Esophagus mucosa (tissue), 1 donor: ENCODE results near the gene DKKL1. TPM values are rescaled to one million over a fixed set of nuclear protein-coding genes. Genes with fewer than 3 reads are reported as not detected.
"Not testable (repeated sequence)": the region's sequence is repeated elsewhere in the genome, so short reads cannot be mapped to it uniquely, and the experiment has no call there.

Experiments used
- ATAC-seq: fragments of 200-7000 bp; cut with Tn5 transposase; one replicate; pipeline ENCODE4 v1.9.1; 2020
- total RNA-seq: library from RNA; stranded (reverse); gene quantifications from one replicate; pipeline ENCODE4 v1.2.4, GENCODE V29; 2023
- donor health status: DM: yes; HTN: yes; CAD: no.

Gene DKKL1
- total RNA-seq, 1 donor from 2014 or later = 0.24 TPM

DNA sequence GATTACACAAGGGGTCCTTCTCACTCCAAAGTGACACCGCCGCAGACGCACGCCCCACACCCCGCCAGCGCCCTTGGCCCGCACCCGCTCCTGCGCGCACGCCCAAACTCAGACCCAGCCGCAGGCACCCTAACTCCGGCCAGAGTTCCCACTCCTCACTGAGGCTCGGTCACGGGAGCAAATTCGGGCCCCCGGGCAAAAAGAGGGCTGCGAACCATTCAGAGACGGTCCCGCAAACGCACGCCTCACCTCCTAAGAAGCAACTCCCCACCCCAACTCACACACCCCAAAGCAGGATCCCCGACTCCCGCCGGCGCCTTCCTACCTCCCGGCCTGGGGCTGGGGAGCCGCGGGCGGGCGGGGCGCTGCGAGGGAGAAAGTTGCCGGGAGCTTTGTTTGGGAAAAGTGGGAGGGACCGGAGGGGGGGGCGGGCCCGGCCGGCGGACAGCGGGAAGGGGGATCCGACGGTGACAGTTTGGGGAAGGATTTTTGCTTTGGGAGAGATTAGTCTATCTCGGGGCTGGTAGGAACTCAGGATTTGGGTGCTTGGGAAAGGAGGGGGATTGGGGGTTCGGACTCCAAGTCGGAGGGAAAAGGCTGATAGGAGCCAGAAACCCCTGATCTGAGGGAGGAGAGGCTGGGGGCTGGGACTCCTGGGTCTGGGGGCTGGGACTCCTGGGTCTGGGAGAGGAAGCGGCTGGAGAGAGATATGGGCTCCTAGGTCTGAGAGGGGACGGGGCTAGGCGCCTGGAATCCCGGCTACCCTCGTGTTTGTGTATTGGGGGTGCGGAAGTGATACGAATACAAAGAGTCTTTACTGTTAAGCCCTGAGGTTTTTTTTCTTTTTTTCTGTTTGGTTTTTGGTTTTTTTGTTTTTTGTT is 1.4 kb upstream of the DKKL1 start, which contains the start of gene TEAD2:
TEAD2 (minus strand) TSS at position 369 of the 881 bp plus-strand sequence. CDS start 2,341 bp downstream, outside the sequence.
- ATAC-seq = no peak

DNA sequence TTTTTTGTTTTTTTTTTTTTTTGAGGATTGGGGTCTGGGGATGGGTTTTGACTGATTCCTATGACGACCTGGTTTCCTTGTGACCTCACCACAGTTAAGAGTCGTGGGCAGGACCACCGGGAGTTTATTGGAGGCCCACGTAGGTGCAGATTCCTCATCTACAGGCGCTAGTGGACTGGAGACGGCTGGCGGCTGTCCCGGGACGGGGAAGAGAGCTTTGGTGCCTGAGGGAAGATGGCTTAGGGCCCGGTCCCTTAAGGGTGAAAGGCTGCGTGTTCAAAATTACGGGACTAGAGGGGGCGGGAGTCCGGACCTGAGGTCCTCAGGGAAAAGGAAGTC is 779 bp upstream of the DKKL1 start:
- ATAC-seq = no peak

DNA sequence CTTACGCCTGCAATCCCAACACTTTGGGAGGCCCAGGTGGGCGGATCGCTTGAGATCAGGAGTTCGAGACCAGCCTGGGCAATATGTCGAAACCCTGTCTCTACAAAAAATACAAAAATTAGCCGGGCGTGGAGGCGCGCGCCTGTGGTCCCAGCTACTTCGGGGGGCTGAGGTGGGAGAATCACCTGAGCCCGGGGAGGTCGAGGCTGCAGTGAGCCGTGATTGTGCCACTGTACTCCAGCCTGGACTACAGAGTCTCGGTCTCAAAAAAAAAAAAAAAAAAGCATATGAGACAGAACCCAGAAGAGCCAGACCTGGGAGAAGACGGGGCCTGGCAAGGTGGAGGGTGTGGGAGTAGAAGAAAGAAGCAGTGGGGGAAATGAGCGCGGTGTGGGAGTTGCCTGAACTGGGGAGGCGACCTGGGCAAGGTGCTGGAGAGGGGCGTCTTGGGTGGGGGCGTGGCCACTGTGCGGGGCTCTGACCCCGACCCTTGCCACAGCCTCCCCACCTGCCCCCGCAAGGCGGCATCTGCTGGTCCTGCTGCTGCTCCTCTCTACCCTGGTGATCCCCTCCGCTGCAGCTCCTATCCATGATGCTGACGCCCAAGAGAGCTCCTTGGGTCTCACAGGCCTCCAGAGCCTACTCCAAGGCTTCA is 533 bp downstream of the DKKL1 start:
- no peak for ATAC-seq

DNA sequence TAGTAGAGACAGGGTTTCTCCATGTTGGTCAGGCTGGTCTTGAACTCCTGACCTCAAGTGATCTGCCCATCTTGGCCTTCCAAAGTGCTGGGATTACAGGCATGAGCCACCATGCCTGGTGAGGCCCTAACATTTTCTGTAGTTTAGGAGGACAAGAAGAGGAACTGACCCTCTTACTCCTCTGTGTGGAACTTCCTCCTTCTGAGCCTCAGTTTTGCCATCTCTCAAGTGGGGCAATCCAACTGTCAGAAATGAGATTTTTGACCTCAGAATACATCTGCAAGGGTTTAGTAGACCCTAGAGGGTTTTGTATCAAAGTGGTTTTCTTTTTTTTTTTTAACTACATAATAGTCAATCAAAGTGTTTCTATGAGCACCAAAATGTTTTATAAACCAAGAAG is 2.4 kb downstream of the DKKL1 start:
- no peak for ATAC-seq

DNA sequence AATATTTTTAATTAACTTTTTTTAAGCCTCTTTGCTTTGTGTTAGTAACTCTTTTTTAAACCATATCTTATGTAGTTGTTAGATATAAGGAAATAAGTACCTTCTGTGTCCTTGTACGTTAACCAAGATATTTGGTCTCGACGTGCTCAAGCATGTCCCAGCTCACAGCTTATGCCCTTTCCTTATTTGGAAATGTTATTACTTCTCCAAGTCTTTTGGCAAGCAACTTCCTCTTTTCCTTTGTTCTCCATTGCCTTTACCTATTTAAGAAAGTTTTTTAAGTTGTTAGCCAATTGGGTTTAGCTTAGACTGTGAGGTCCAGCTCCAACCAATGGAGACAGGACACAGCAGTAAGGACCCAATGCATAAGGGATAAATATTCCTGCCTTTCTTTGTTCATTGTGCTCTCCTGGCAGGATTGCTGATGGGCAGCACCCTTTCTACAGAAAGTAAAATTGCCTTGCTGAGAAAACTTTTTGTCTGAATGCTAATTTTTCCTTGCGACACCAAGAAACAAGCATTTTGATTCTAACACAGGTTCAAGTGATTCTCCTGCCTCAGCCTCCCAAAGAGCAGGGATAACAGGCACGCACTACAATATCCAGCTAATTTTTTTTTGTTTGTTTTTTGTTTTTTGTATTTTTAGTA is 5.2 kb downstream of the DKKL1 start:
- no peak for ATAC-seq

DNA sequence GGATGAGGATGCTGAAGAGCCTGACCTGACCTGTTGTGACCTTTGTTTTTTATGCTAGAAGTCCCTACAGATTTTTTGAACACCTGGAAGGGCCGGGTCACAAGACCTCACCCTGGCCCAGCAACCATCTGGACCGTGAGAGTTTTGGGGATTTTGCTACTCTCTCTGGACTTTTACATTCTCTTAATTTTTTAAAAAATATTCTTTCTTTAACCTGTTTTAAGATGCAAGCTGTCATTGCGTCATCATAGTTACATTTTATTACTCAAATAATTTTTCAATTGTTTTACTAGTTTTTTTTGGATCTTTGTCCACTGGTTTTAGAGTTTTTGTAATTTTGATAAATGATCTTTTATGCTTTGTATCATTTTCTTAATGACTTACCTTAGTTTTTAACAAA is 7.5 kb downstream of the DKKL1 start:
- no peak for ATAC-seq

DNA sequence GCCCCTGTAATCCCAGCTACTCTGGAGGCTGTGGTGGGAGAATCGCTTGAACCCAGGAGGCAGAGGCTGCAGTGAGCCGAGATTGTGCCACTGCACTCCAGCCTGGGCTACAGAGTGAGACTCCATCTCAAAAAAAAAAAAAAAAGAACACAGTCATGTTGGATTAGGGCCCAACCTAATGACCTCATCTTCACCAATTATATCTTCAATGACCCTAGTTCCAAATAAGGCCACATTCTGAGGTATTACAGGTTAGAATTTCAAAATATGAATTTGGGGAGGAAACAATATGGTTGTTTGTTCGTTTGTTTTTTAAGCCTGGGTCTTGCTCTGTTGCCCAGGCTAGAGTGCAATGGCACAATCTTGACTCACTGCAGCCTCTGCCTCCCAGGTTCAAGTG is 9.5 kb downstream of the DKKL1 start:
- not testable (repeated sequence) for ATAC-seq

DNA sequence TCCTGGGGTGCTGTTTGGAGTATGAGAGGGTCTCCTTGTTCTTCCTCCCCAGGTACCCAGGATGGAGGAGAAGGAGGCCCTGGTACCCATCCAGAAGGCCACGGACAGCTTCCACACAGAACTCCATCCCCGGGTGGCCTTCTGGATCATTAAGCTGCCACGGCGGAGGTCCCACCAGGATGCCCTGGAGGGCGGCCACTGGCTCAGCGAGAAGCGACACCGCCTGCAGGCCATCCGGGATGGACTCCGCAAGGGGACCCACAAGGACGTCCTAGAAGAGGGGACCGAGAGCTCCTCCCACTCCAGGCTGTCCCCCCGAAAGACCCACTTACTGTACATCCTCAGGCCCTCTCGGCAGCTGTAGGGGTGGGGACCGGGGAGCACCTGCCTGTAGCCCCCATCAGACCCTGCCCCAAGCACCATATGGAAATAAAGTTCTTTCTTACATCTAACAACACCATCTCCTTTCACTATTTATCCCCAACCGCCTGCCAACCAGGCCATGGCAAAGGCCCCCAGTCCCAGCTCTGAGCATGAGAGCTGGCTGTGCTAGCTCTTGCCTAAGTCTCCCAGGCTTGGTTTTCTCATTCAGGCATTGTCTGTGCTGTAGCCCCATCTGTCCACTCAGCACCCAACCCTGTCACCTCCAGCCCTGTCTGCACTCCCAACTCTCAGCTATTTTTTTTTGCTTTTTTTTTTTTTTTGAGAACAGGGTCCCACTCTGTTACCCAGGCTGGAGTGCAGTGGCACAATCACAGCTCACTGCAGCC is 11.2 kb downstream of the DKKL1 start:
- no peak for ATAC-seq

DNA sequence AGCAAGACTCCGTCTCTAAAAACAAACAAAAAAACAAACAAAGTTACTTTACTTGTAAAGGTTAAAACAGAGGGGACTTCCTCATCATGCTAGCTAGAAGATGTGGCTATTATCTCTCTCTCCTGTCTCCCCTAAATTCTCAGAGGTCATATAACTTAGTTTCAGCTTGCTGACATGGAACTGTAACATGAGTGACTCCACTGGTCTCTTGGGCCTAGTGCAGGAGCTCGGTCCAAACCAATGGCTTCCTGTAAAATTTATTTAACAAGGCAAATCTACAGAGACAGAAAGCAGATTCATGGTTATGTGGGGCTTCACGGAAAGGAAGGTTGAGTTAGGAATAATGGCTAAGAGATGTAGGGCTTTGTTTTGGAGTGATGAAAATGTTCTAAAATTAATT is 14.8 kb downstream of the DKKL1 start:
- ATAC-seq = no peak

DNA sequence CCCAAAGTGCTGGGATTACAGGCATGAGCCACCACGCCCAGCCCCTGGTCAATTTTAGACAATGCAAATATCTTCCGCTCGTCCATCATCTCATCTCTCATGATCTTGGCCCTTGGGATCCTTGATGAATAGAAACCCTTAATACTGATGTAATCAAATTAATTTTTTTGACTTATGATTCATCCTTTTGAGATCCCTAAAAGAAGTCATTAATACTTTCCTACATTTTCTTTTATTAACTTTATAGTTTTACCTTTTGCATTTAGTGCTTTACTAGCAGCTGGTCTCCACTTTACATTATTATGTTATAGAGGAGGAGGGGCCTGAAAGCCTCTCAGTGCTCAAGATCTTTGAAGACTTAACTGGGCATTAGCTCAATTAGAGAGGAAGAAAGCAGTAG is 16.7 kb downstream of the DKKL1 start:
- no peak for ATAC-seq

DNA sequence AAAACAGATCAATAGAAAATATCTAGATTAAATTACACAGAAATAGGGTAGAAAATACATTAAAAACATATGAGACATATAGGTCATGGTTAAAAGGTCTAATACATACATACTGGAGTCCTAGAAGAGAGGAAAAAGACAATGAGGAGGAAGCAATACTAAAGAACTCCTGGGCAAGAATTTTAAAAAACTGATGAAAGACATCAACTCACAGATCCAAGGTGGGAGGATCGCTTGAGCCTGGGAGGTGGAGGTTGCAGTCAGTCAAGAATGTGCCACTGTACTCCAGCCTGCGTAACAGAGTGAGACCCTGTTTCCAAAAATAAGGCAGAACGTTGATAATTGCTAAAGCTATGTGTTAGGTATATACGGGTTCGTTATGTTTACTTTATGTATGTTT is 19.0 kb downstream of the DKKL1 start:
- ATAC-seq = no peak

DNA sequence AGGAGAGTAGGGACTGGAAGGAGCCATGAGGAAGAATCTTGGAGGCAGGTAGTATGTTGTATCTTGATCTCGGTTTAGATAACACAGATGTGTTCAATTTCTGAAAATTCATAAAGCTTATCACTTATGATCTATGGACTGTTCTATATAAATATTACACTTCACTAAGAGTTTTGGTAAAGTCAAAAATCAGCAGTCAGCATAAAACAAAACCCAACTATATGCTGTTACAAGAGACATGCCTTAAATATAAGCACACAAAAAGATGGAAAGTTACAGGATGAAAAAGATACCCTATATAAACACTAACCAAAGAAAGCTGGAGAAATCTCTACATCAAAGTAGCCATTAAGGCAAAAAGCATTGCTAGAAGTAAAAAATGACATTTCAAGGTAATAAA is 19.9 kb downstream of the DKKL1 start:
- no peak for ATAC-seq

DNA sequence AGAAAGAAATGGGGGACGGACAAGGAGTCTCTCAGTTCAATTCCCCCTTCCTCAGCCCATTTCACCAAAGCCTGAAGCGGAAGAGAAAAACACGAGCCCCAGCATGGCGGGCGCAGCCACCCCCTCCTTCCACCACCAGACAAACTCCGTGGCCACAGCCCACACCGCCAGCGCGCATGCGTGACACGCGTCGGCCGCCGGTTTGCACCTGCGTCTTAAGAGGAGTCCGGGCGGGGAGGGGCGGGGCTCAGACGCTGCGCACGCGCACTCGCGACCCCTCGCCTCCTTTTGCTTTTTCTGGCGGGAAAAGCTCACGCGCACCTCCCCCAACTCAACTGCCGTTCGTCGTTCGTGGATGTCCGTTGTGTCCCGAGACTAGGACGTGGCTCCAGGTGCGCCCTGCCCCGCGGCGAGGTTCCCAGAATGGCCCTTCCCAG is 24.3 kb downstream of the DKKL1 start, which contains the start of gene KASH5:
KASH5 (plus strand) TSS at position 314 of the 437 bp plus-strand sequence. CDS start 2,635 bp downstream, outside the sequence.
- peak; percentile 53 for ATAC-seq

DNA sequence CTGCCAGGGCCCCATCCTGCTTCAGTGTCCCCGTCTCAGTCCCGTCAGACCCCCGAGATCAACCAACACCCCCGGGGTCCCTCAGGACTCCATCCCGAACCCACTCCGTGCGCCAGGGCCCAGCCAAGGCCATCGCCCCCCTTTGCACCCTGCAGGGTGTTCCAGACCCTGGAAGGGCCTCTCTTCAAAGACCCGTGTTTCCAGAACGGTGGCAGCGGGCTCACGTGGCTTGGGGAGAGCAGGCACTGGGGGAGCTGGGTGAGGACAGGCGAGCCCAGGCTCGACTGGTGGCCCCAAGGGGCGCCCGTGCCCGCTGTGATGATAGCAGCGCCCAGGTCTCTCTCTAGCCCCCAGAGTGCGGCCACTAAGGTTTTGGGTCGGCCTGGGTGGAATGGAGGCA is 25.7 kb downstream of the DKKL1 start:
- ATAC-seq = no peak

DNA sequence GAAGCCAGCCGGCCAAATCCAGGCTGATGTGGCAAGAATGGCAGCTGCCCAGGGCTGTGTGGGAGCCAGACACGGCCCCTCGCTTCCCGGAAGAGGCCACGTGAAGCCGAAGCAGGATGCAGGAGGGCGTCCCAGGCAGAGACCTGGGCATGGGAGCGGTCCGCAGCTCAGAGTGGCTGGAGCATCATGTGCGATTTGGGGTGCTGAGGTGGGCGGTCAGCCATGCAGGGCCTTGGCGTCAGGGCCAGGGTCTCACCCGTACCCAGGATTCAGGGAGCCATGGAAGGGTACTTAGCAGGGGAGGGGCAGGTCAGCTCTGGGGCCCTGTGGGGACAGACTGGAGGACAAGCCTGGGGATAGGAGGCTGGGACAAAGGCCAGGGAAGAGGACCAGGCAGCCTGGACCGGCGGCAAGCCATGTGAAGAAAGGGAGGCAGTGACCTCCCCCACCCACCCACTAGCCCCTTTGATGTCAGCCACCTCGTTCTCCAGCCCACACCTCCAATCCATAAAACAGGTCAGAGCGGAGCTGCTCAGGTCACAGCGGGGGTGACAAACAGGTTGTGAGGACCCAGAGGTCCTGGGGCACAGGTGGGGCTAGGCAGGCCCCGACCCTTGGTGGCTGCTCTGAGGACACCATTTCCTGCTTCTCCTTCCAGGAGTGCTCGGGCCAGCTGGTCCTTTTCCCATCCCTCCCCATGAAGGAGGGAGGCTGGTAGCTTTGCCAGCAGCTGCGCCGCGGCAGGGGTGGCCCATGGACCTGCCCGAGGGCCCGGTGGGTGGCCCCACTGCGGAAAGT is 26.7 kb downstream of the DKKL1 start:
- no peak for ATAC-seq

DNA sequence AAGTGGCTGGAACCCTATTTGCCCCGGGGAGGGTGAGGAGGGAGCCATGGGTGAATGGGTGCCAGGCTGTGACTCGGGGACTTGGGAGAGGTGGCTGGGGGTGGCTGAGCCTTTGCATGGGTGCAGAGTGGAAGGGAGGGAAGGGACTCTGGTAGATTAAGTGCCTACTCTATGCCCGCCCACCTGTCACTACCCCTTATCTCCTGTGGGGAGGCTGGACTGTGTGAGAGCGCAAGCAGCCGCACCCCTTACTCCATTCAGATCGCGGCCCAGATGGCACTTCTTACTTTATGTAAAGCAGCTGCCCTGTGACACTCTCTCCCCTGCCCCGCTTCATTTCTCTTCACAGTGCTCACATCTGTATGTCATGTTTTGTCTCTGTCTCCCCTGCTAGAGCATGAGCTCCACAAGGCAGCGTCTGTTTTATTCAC is 27.3 kb downstream of the DKKL1 start:
- peak; percentile 19 for ATAC-seq

DNA sequence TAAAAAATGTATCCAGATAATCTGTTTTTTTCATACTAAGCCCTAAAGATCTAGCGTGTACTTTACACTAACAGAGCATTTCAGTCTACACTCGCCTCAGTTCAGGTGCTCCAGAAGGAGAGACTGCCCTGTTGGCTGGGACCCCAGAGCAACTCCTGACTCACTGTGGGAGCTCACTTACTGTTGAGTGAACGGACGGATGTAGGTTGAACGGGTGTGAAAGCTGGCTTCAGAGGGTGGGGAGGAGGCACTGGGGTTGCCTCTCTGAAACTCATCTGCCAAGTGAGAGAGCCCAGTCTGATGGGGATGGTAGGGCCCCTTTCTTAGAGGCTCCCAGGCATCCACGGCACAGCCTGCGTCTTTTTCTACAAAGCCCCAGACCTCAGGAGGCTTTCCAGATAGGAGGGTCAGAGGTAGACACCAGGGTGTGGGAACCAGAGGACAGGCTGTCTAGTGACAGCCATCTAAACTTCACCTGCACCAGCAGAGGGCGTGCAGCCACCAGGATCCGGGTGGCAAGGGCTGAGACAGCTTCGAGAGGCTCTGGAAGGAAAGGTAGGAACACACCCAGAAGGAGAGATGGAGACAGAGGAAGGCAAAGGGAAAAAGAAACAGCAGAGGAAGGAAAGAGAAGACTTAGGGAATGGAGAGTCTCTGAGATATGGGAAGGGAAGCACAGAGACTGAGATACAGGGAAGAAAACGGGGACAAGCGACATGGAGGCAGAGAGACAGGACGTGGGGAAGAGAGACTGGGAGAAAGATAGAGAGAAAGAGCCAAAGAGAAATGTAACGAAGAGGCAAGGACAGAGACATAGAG is 28.1 kb downstream of the DKKL1 start:
- peak; percentile 76 for ATAC-seq

DNA sequence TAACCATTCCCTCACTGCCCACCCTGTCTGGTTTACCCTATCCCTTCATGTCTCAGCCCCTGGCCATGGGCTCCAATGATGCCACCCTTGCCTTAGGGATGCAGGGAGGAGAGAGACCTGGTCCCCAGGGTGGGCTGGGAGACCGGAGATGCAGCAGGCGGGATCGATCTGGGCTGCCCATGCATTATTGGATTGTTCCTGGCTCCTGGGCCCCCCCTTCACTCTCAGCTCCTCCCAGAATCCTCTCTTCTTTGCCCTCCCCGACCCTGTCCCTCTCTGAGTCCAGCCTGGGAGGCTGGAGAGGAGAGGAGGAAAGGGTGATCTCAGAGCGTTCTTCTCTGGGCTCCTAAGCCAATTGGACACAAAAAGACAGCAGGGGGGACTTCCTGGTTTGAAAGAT is 30.2 kb downstream of the DKKL1 start:
- no peak for ATAC-seq

DNA sequence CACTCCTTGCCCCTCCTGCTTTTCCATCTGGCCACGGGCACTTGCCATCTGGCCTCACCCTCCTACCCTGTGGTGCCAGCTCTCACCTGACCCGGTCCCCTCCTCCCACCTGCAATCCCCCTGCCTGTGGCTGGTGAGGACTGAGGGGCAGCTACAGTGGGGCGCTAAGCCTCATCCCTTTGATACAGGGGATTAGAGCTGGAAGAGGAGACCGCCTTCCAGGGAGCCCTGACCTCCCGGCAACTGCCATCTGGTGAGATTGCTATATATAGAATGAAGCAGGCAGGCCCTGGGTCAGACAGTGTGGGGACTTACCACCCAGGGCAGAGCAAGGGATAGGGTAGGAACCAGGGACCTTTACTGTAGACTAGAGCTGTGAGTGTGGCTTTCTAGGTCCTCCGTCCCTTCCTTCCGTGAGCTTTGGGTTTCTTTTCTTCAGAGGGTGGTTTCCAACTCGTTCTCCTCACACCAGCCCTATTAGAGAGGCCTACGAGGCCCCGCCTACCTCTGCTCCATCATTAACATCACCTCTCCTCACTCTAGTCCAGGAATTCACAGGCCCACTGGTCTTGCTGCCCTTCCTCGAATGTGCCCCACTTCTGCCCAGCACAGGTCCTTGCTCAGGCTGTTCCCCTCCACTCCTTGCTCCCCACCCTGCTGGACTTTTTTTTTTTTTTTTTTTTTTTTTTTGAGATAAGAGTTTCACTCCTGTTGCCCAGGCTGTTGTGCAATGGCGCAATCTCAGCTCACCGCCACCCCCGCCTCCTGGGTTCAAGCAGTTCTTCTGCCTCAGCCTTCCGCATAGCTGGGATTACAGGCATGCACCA is 32.1 kb downstream of the DKKL1 start:
- no peak for ATAC-seq
